NCI-H226 (cell line): ENCODE measurements around the gene OPA1.

ENCODE experiments used
- DNase-seq: peaks from one replicate; pipeline ENCODE4 v3.0.0-alpha.2; 2015

OPA1 gene

GRCh38 chr3:193592841-193593667 lies at the start of gene OPA1:
Gene OPA1, plus strand, starts transcription at chr3:193593208. Its CDS starts 170 bp downstream, at chr3:193593378.
- DNase-seq: peak; percentile 99

GRCh38 chr3:193544289-193544688 lies 48.7 kb upstream of the OPA1 start:
- no peak for DNase-seq

- peak; percentile 25 for DNase-seq
Observed at GRCh38 chr3:193545304-193545703, 47.7 kb upstream of the OPA1 start.

- no peak for DNase-seq
Observed at GRCh38 chr3:193546129-193546528, 46.9 kb upstream of the OPA1 start.

GRCh38 chr3:193548406-193548805 lies 44.6 kb upstream of the OPA1 start:
- DNase-seq: no peak

GRCh38 chr3:193552923-193553322 lies 40.1 kb upstream of the OPA1 start:
- DNase-seq: no peak

GRCh38 chr3:193553586-193553985 lies 39.4 kb upstream of the OPA1 start:
- DNase-seq: no peak

- DNase-seq: no peak
Observed at GRCh38 chr3:193554811-193555210, 38.2 kb upstream of the OPA1 start, which contains the start of gene ATP13A4. Gene ATP13A4, minus strand, starts transcription at chr3:193554895. Its CDS starts 96 bp downstream, at chr3:193554799.

- no peak for DNase-seq
Observed at GRCh38 chr3:193556841-193557240, 36.2 kb upstream of the OPA1 start.

GRCh38 chr3:193559100-193559499 lies 33.9 kb upstream of the OPA1 start:
- no peak for DNase-seq

- no peak for DNase-seq
Observed at GRCh38 chr3:193560091-193560490, 32.9 kb upstream of the OPA1 start.

GRCh38 chr3:193560870-193561269 lies 32.1 kb upstream of the OPA1 start:
- no peak for DNase-seq

- no peak for DNase-seq
Observed at GRCh38 chr3:193563426-193563825, 29.6 kb upstream of the OPA1 start.

GRCh38 chr3:193564012-193564411 lies 29.0 kb upstream of the OPA1 start:
- no peak for DNase-seq

- no peak for DNase-seq
Observed at GRCh38 chr3:193569119-193569518, 23.9 kb upstream of the OPA1 start.

- DNase-seq: peak; percentile 41
Observed at GRCh38 chr3:193572426-193572908, 20.5 kb upstream of the OPA1 start.

GRCh38 chr3:193573403-193574191 lies 19.4 kb upstream of the OPA1 start:
- DNase-seq: peak; percentile 55

GRCh38 chr3:193574488-193575070 lies 18.4 kb upstream of the OPA1 start:
- DNase-seq: peak; percentile 5

GRCh38 chr3:193585530-193585929 lies 7.5 kb upstream of the OPA1 start:
- DNase-seq: no peak

- no peak for DNase-seq
Observed at GRCh38 chr3:193586526-193586925, 6.5 kb upstream of the OPA1 start.

- no peak for DNase-seq
Observed at GRCh38 chr3:193589129-193589528, 3.9 kb upstream of the OPA1 start.

- DNase-seq: peak; percentile 55
Observed at GRCh38 chr3:193589616-193590015, 3.4 kb upstream of the OPA1 start.

GRCh38 chr3:193590088-193590856 lies 2.7 kb upstream of the OPA1 start:
- DNase-seq: peak; percentile 88
